Measurements from ENCODE around the gene ASPSCR1. TPM values are rescaled to one million over a fixed set of nuclear protein-coding genes. Genes with fewer than 3 reads are reported as not detected.
A peak's percentile ranks its signal among the peaks of the same experiment; 100 is the strongest.

The ASPSCR1 gene
- total RNA-seq, 1 donor from 2014 or later, result 35.6 TPM

DNA sequence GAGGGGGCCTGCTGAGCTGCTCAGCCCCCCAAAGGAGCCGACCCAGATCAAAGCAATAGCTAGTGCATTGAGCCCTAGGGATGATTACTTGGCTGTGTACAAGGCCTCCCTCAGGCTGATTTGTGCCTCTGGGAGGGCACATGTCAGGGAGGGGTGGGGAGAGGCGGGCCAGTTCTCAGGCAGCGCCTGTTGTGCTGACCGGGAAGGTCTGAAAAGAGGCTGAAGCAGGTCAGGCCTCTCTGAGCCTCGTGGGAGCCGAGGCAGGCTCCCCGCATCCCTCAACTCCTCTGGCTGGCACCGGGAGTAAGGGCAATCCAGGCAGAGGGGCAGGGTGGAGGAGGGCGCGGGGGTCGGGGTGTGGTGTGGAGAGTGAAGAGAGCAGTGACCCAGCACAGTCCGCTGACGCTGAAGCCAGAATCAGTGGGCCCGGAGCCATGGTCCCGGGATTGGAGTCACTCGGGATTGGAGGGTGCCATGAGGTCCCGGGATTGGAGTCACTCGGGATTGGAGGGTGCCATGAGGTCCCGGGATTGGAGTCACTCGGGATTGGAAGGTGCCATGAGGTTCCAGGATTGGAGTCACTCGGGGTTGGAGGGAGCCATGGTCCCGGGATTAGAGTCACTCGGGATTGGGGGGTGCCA lies 57.1 kb downstream of the ASPSCR1 start:
- Mint-ChIP-seq H3K4me3 (peak overlapping the region; percentile 83), H3K36me3 (peaks cover 5% of the 10 kb centered on the region), H3K27me3 (no peaks in the 10 kb centered on the region), H3K4me1 (ENCODE audit: unreplicated experiment) (peaks cover 16% of the 10 kb centered on the region), H3K9me3 (no peaks in the 10 kb centered on the region), H3K27ac (peak overlapping the region; percentile 80)
- TF ChIP-seq, protein P1, sequence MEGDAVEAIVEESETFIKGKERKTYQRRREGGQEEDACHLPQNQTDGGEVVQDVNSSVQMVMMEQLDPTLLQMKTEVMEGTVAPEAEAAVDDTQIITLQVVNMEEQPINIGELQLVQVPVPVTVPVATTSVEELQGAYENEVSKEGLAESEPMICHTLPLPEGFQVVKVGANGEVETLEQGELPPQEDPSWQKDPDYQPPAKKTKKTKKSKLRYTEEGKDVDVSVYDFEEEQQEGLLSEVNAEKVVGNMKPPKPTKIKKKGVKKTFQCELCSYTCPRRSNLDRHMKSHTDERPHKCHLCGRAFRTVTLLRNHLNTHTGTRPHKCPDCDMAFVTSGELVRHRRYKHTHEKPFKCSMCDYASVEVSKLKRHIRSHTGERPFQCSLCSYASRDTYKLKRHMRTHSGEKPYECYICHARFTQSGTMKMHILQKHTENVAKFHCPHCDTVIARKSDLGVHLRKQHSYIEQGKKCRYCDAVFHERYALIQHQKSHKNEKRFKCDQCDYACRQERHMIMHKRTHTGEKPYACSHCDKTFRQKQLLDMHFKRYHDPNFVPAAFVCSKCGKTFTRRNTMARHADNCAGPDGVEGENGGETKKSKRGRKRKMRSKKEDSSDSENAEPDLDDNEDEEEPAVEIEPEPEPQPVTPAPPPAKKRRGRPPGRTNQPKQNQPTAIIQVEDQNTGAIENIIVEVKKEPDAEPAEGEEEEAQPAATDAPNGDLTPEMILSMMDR (conservative IDR thresholded peaks at IDR 0.05), result no peak
- DNase-seq (ENCODE audit: extremely low spot score, unreplicated experiment), result no peak

DNA sequence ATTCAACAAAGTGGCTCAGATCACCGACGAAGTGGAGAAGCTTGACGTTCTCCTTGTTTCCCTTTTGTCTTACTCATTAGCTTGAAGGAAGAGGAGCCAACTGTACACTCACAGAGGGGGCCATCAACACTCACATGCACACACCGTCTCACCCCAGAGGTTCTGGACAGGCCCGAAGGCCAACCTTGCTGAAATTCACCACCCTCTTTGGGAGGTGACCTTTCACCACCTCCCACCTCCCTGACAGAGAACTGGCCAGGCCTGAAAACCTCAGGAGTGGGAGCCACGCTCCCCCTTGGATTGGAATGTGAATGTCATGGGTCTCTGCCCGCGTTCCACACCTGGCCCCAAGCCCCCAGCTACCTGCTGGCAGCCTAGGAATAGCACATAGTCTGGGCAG lies 58.1 kb downstream of the ASPSCR1 start:
- H3K27me3 Mint-ChIP-seq, result no peaks in the 10 kb centered on the region
- H3K4me3 Mint-ChIP-seq, result peak overlapping the region; percentile 83
- peak overlapping the region; percentile 80 for H3K27ac Mint-ChIP-seq
- no peak for DNase-seq (ENCODE audit: extremely low spot score, unreplicated experiment)
- TF ChIP-seq, protein P1 (conservative IDR thresholded peaks at IDR 0.05), result no peak
- H3K4me1 Mint-ChIP-seq (ENCODE audit: unreplicated experiment), result peaks cover 16% of the 10 kb centered on the region
- peaks cover 5% of the 10 kb centered on the region for H3K36me3 Mint-ChIP-seq
- no peaks in the 10 kb centered on the region for H3K9me3 Mint-ChIP-seq

DNA sequence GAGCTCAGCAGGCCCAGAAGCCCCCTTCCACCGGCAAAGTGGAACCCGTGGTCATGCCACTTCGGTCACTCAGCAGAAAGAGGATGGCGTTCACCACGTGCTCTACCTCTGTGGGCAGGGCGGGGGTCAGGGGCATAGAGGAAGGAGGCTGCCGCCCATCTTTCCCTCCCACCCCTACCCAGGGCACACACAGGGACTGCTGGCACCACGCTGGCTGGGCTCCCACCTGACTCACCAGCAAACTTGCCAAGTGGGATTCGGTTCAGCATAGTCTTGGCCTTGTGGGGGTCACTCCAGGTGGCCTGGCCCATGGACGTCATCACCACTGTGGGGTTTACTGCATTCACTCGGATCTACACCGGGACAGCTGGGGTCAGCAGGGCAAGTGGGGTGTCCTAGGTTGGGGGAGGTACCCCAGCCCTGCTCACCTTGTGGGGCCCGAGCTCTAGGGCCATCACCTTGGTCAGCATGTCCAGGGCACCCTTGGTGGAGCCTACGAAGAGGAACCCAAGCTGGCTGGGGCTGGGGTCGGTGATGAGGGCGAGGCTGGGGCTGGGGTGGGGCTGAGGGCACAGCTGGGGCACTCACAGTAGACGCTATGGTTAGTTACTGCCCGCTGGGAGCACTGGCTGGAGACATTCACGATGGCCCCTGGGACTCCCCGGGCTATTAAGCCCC lies 58.7 kb downstream of the ASPSCR1 start:
- DNase-seq (ENCODE audit: extremely low spot score, unreplicated experiment), result no peak
- Mint-ChIP-seq H3K4me3 (peak overlapping the region; percentile 83), H3K4me1 (ENCODE audit: unreplicated experiment) (peaks cover 17% of the 10 kb centered on the region), H3K27me3 (no peaks in the 10 kb centered on the region), H3K9me3 (no peaks in the 10 kb centered on the region), H3K36me3 (peaks cover 5% of the 10 kb centered on the region), H3K27ac (no peak overlapping the region)
- TF ChIP-seq, protein P1 (conservative IDR thresholded peaks at IDR 0.05), result no peak

DNA sequence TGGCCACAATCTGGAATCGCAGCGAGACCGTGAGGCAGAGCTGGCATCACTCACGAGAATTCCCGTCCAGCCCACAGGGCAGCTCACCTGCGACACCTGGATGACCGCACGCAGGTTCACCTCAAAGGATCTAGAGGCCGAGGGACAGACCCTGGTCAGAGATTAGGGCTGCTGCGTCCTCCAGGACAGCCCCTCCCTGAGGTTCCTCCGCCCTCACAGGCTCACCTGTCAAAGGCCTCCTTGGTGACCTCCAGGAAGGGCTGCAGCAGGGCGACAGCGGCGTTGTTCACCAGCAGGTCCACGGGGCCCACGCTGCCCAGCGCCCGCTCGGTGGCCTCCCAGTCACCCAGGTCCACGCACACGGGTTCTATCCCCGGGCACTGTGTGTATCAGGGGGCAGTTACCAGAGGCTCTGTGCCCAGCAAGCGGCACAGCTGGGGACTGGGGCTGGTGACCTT lies 59.2 kb downstream of the ASPSCR1 start:
- H3K9me3 Mint-ChIP-seq, result no peaks in the 10 kb centered on the region
- H3K27ac Mint-ChIP-seq, result no peak overlapping the region
- H3K4me3 Mint-ChIP-seq, result peak overlapping the region; percentile 83

DNA sequence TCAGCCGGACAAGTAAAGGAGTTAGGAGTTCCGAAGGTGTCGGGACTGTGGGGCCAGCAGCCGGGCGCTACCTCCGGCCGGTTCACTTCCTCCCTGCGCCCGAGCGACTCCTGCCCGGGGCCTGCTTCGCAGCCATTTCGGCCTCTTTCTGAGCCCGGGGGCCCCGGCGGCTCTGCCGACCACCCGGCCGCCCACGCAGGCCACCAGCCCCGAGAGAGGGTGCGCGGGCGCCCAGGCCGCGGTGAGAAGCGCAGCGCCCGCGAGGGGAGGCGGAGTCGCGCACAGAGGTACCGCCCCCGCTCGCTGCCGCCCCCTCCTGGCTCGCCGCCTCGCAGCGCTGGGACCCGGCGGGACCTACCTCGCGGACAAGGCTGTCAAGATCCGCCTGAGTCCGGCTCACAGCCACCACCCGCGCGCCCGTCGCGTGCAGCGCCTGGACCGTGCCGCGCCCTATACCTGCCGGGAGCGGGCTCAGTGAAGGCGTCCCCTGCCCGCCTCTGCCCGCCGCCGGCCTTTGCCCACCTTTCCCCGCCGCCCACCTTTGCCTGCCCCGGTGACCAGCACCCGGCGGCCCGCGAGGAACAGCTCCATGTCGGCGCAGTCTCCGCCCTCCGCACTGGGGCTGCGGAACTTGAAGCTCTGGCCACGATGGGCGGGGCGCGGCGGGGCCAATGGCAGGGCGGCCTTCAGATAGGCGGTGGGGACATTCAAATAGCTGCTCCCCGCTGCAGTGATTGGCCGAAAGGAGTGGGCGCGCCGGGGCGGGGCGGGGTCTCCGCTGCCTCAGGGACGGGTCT lies 59.9 kb downstream of the ASPSCR1 start, which contains the start of gene DCXR:
Gene DCXR, minus strand, starts transcription at position 606 of the 797 bp plus-strand sequence. Its CDS starts 15 bp downstream, at position 591.
- H3K36me3 Mint-ChIP-seq, result peaks cover 5% of the 10 kb centered on the region
- no peaks in the 10 kb centered on the region for H3K9me3 Mint-ChIP-seq
- peak within 1 kb of the TSS; percentile 87 for H3K27ac Mint-ChIP-seq
- H3K27me3 Mint-ChIP-seq, result no peaks in the 10 kb centered on the region
- peak within 1 kb of the TSS; percentile 84 for H3K4me3 Mint-ChIP-seq
- TF ChIP-seq, protein P1 (conservative IDR thresholded peaks at IDR 0.05), result peak; percentile 88
- peak; percentile 97 for DNase-seq (ENCODE audit: extremely low spot score, unreplicated experiment)
- peaks cover 21% of the 10 kb centered on the region for H3K4me1 Mint-ChIP-seq (ENCODE audit: unreplicated experiment)

More for the DNA sequence above, 59.2 kb downstream of the ASPSCR1 start:
- TF ChIP-seq, protein P1 (conservative IDR thresholded peaks at IDR 0.05), result no peak
- DNase-seq (ENCODE audit: extremely low spot score, unreplicated experiment), result no peak
- H3K27me3 Mint-ChIP-seq, result no peaks in the 10 kb centered on the region
- H3K4me1 Mint-ChIP-seq (ENCODE audit: unreplicated experiment), result peaks cover 21% of the 10 kb centered on the region
- peaks cover 5% of the 10 kb centered on the region for H3K36me3 Mint-ChIP-seq

Data from type B pancreatic cell (in vitro differentiated cells).